Measurements from ENCODE around the gene RIPOR2. TPM values are rescaled to one million over a fixed set of nuclear protein-coding genes. Genes with fewer than 3 reads are reported as not detected.

Gene RIPOR2
- 20.5 TPM for polyA plus RNA-seq (2012; ENCODE audit: low read depth, missing spikeins)

GRCh38 chr6:24935366-24936152, at the start of gene RIPOR2:
Gene RIPOR2 (minus strand): TSS chr6:24935960. CDS start chr6:24935898, 62 bp downstream.
- TF ChIP-seq PAX5 (IDR thresholded peaks at IDR 0.05; ENCODE audit: insufficient read depth, low read length, severe bottlenecking) (no peak), POLR2A (IDR thresholded peaks at IDR 0.05; ENCODE audit: low read depth, low read length) (peak; percentile 61; the same call in 1 of the 2 replicates), TAF1 (IDR thresholded peaks at IDR 0.05; ENCODE audit: low read depth, low read length) (0 out of 2 replicates have a peak, but pooled peaks have one; percentile 52), SPI1 (IDR thresholded peaks at IDR 0.05; ENCODE audit: low read depth, low read length) (peak; percentile 14; the same call in 1 of the 2 replicates), POU2F2 (IDR thresholded peaks at IDR 0.05; ENCODE audit: low read depth, low read length) (no peak), POLR2AphosphoS5 (IDR thresholded peaks at IDR 0.05; ENCODE audit: low read depth, low read length) (peak; percentile 64; the same call in 1 of the 2 replicates)
- FAIRE-seq (no peak), DNase-seq (ENCODE audit: insufficient read length, low spot score) (no peak)

- peak; percentile 23 for FAIRE-seq
- TF ChIP-seq TAF1 (IDR thresholded peaks at IDR 0.05; ENCODE audit: low read depth, low read length) (no peak), POLR2A (IDR thresholded peaks at IDR 0.05; ENCODE audit: low read depth, low read length) (no peak), POLR2AphosphoS5 (IDR thresholded peaks at IDR 0.05; ENCODE audit: low read depth, low read length) (no peak), POU2F2 (IDR thresholded peaks at IDR 0.05; ENCODE audit: low read depth, low read length) (no peak)
- DNase-seq (ENCODE audit: insufficient read length, low spot score): no peak
These were observed 49.6 kb upstream of the RIPOR2 start for GRCh38 chr6:24985323-24985722.

- DNase-seq (ENCODE audit: insufficient read length, low spot score): no peak
- TF ChIP-seq POLR2AphosphoS5 (IDR thresholded peaks at IDR 0.05; ENCODE audit: low read depth, low read length): no peak
- no peak for TF ChIP-seq POU2F2 (IDR thresholded peaks at IDR 0.05; ENCODE audit: low read depth, low read length)
- TF ChIP-seq SPI1 (IDR thresholded peaks at IDR 0.05; ENCODE audit: low read depth, low read length): no peak
- no peak for TF ChIP-seq POLR2A (IDR thresholded peaks at IDR 0.05; ENCODE audit: low read depth, low read length)
- no peak for TF ChIP-seq PAX5 (IDR thresholded peaks at IDR 0.05; ENCODE audit: insufficient read depth, low read length, severe bottlenecking)
- no peak for TF ChIP-seq TAF1 (IDR thresholded peaks at IDR 0.05; ENCODE audit: low read depth, low read length)
- peak; percentile 5 for FAIRE-seq
These were observed 46.5 kb upstream of the RIPOR2 start for GRCh38 chr6:24982231-24982630.

GRCh38 chr6:24981386-24981760, 45.6 kb upstream of the RIPOR2 start:
- TF ChIP-seq POU2F2 (IDR thresholded peaks at IDR 0.05; ENCODE audit: low read depth, low read length) (no peak), TAF1 (IDR thresholded peaks at IDR 0.05; ENCODE audit: low read depth, low read length) (no peak), PAX5 (IDR thresholded peaks at IDR 0.05; ENCODE audit: insufficient read depth, low read length, severe bottlenecking) (no peak), SPI1 (IDR thresholded peaks at IDR 0.05; ENCODE audit: low read depth, low read length) (no peak), POLR2A (IDR thresholded peaks at IDR 0.05; ENCODE audit: low read depth, low read length) (no peak), POLR2AphosphoS5 (IDR thresholded peaks at IDR 0.05; ENCODE audit: low read depth, low read length) (no peak)
- DNase-seq (ENCODE audit: insufficient read length, low spot score) (no peak), FAIRE-seq (no peak)

GRCh38 chr6:24980507-24981385, 45.0 kb upstream of the RIPOR2 start:
- no peak for FAIRE-seq
- DNase-seq (ENCODE audit: insufficient read length, low spot score): no peak
- TF ChIP-seq POLR2AphosphoS5 (IDR thresholded peaks at IDR 0.05; ENCODE audit: low read depth, low read length) (no peak), PAX5 (IDR thresholded peaks at IDR 0.05; ENCODE audit: insufficient read depth, low read length, severe bottlenecking) (no peak), TAF1 (IDR thresholded peaks at IDR 0.05; ENCODE audit: low read depth, low read length) (no peak), POLR2A (IDR thresholded peaks at IDR 0.05; ENCODE audit: low read depth, low read length) (no peak), SPI1 (IDR thresholded peaks at IDR 0.05; ENCODE audit: low read depth, low read length) (no peak), POU2F2 (IDR thresholded peaks at IDR 0.05; ENCODE audit: low read depth, low read length) (no peak)

- TF ChIP-seq TAF1 (IDR thresholded peaks at IDR 0.05; ENCODE audit: low read depth, low read length) (no peak), POLR2A (IDR thresholded peaks at IDR 0.05; ENCODE audit: low read depth, low read length) (no peak), SPI1 (IDR thresholded peaks at IDR 0.05; ENCODE audit: low read depth, low read length) (no peak), PAX5 (IDR thresholded peaks at IDR 0.05; ENCODE audit: insufficient read depth, low read length, severe bottlenecking) (no peak), POU2F2 (IDR thresholded peaks at IDR 0.05; ENCODE audit: low read depth, low read length) (no peak), POLR2AphosphoS5 (IDR thresholded peaks at IDR 0.05; ENCODE audit: low read depth, low read length) (no peak)
- DNase-seq (ENCODE audit: insufficient read length, low spot score) (no peak), FAIRE-seq (no peak)
These were observed 43.4 kb upstream of the RIPOR2 start for GRCh38 chr6:24979176-24979575.

- TF ChIP-seq POLR2AphosphoS5 (IDR thresholded peaks at IDR 0.05; ENCODE audit: low read depth, low read length) (peak; percentile 82), POLR2A (IDR thresholded peaks at IDR 0.05; ENCODE audit: low read depth, low read length) (peak; percentile 81), SPI1 (IDR thresholded peaks at IDR 0.05; ENCODE audit: low read depth, low read length) (peak; percentile 88), TAF1 (IDR thresholded peaks at IDR 0.05; ENCODE audit: low read depth, low read length) (no peak), POU2F2 (IDR thresholded peaks at IDR 0.05; ENCODE audit: low read depth, low read length) (peak; percentile 60; the same call in 1 of the 2 replicates), PAX5 (IDR thresholded peaks at IDR 0.05; ENCODE audit: insufficient read depth, low read length, severe bottlenecking) (no peak)
- DNase-seq (ENCODE audit: insufficient read length, low spot score) (no peak), FAIRE-seq (peak; percentile 91)
These were observed 38.7 kb upstream of the RIPOR2 start for GRCh38 chr6:24974182-24975171.

GRCh38 chr6:24972311-24972958, 36.7 kb upstream of the RIPOR2 start:
- no peak for FAIRE-seq
- no peak for DNase-seq (ENCODE audit: insufficient read length, low spot score)
- TF ChIP-seq POLR2A (IDR thresholded peaks at IDR 0.05; ENCODE audit: low read depth, low read length) (no peak), PAX5 (IDR thresholded peaks at IDR 0.05; ENCODE audit: insufficient read depth, low read length, severe bottlenecking) (no peak), SPI1 (IDR thresholded peaks at IDR 0.05; ENCODE audit: low read depth, low read length) (no peak), POU2F2 (IDR thresholded peaks at IDR 0.05; ENCODE audit: low read depth, low read length) (no peak), TAF1 (IDR thresholded peaks at IDR 0.05; ENCODE audit: low read depth, low read length) (no peak), POLR2AphosphoS5 (IDR thresholded peaks at IDR 0.05; ENCODE audit: low read depth, low read length) (no peak)
